H54 (cell line): ENCODE measurements around the gene RAP1GAP.

Experiments
- DNase-seq: peaks from one replicate; pipeline ENCODE4 v3.0.0; 2011; ENCODE audit warnings: low spot score, mixed read lengths; ENCODE audit not compliant: insufficient read length
- FAIRE-seq: peaks from 3 replicates; lab custom pipeline; 2011; peaks lifted over from hg19 to GRCh38; lab: Jason Lieb, UNC
- POLR2A ChIP-seq: IDR thresholded peaks from 2 replicates; pipeline ENCODE4 v1.6.1; 2011; ENCODE audit warnings: low read depth, mild to moderate bottlenecking, low read length

Gene RAP1GAP

GRCh38 chr1:21649315-21649714 is 19.8 kb downstream of the RAP1GAP start:
- FAIRE-seq = no peak
- TF ChIP-seq POLR2A = no peak
- no peak for DNase-seq

GRCh38 chr1:21648791-21649190 is 20.4 kb downstream of the RAP1GAP start:
- no peak for TF ChIP-seq POLR2A
- DNase-seq = no peak
- FAIRE-seq = no peak

GRCh38 chr1:21648352-21648730 is 20.8 kb downstream of the RAP1GAP start:
- TF ChIP-seq POLR2A = no peak
- no peak for FAIRE-seq
- no peak for DNase-seq

- TF ChIP-seq POLR2A = no peak
- peak; percentile 74 for DNase-seq
- FAIRE-seq = no peak
Measured at GRCh38 chr1:21647431-21648351, 21.5 kb downstream of the RAP1GAP start.

- no peak for FAIRE-seq
- DNase-seq = no peak
- no peak for TF ChIP-seq POLR2A
Measured at GRCh38 chr1:21645550-21645949, 23.6 kb downstream of the RAP1GAP start.

GRCh38 chr1:21644906-21645305 is 24.3 kb downstream of the RAP1GAP start:
- DNase-seq (no peak), FAIRE-seq (no peak)
- no peak for TF ChIP-seq POLR2A

- DNase-seq = no peak
- FAIRE-seq = no peak
- TF ChIP-seq POLR2A = no peak
Measured at GRCh38 chr1:21644348-21644747, 24.8 kb downstream of the RAP1GAP start.

GRCh38 chr1:21643624-21644023 is 25.5 kb downstream of the RAP1GAP start:
- FAIRE-seq (no peak), DNase-seq (no peak)
- TF ChIP-seq POLR2A = no peak

- FAIRE-seq (no peak), DNase-seq (no peak)
- TF ChIP-seq POLR2A = no peak
Measured at GRCh38 chr1:21641967-21642739, 27.0 kb downstream of the RAP1GAP start.

- no peak for DNase-seq
- TF ChIP-seq POLR2A = no peak
- FAIRE-seq = no peak
Measured at GRCh38 chr1:21641537-21641936, 27.6 kb downstream of the RAP1GAP start.

GRCh38 chr1:21641076-21641475 is 28.1 kb downstream of the RAP1GAP start:
- no peak for TF ChIP-seq POLR2A
- FAIRE-seq = no peak
- DNase-seq = no peak

GRCh38 chr1:21640653-21641052 is 28.5 kb downstream of the RAP1GAP start:
- no peak for TF ChIP-seq POLR2A
- no peak for FAIRE-seq
- no peak for DNase-seq

GRCh38 chr1:21639594-21640041 is 29.5 kb downstream of the RAP1GAP start:
- TF ChIP-seq POLR2A = no peak
- DNase-seq (no peak), FAIRE-seq (no peak)
